Measurements from ENCODE around the gene INSIG2. TPM values are rescaled to one million over a fixed set of nuclear protein-coding genes. Genes with fewer than 3 reads are reported as not detected.

The INSIG2 gene
- 4.8 and 9.2 TPM in 2 replicates for total RNA-seq (2014; rRNA removed; shearing (Covaris generic))
- polyA plus RNA-seq (2015; cell fraction: cytosol; rRNA removed): 24.0 and 28.3 TPM in 2 replicates
- 22.5 and 28.1 TPM in 2 replicates for polyA plus RNA-seq (2015; cell fraction: nucleus; rRNA removed)

GRCh38 chr2:118088051-118089024 lies at the start of gene INSIG2:
INSIG2 (plus strand) TSS chr2:118088471; CDS start chr2:118096557, 8,086 bp downstream.
- peak; percentile 100 for DNase-seq (ENCODE audit: low read depth)

GRCh38 chr2:118040891-118041290 lies 47.4 kb upstream of the INSIG2 start:
- DNase-seq (ENCODE audit: low read depth): no peak

- no peak for DNase-seq (ENCODE audit: low read depth)
These were observed 44.1 kb upstream of the INSIG2 start for GRCh38 chr2:118044103-118044716.

GRCh38 chr2:118044854-118045253 lies 43.4 kb upstream of the INSIG2 start:
- DNase-seq (ENCODE audit: low read depth): no peak

GRCh38 chr2:118045286-118045685 lies 43.0 kb upstream of the INSIG2 start:
- no peak for DNase-seq (ENCODE audit: low read depth)

- peak; percentile 25 for DNase-seq (ENCODE audit: low read depth)
These were observed 41.5 kb upstream of the INSIG2 start for GRCh38 chr2:118046634-118047210.

GRCh38 chr2:118047380-118047826 lies 40.9 kb upstream of the INSIG2 start:
- DNase-seq (ENCODE audit: low read depth): peak; percentile 72

- peak; percentile 28 for DNase-seq (ENCODE audit: low read depth)
These were observed 39.9 kb upstream of the INSIG2 start for GRCh38 chr2:118048401-118048800.

GRCh38 chr2:118049140-118049815 lies 39.0 kb upstream of the INSIG2 start:
- peak; percentile 38 for DNase-seq (ENCODE audit: low read depth)

- peak; percentile 37 for DNase-seq (ENCODE audit: low read depth)
These were observed 38.5 kb upstream of the INSIG2 start for GRCh38 chr2:118049816-118050140.

- DNase-seq (ENCODE audit: low read depth): peak; percentile 41
These were observed 37.9 kb upstream of the INSIG2 start for GRCh38 chr2:118050386-118050785.

- no peak for DNase-seq (ENCODE audit: low read depth)
These were observed 37.3 kb upstream of the INSIG2 start for GRCh38 chr2:118050974-118051373.

- no peak for DNase-seq (ENCODE audit: low read depth)
These were observed 36.4 kb upstream of the INSIG2 start for GRCh38 chr2:118051826-118052358.

- no peak for DNase-seq (ENCODE audit: low read depth)
These were observed 35.8 kb upstream of the INSIG2 start for GRCh38 chr2:118052474-118052873.

GRCh38 chr2:118053681-118054080 lies 34.6 kb upstream of the INSIG2 start:
- no peak for DNase-seq (ENCODE audit: low read depth)

GRCh38 chr2:118054213-118055008 lies 33.9 kb upstream of the INSIG2 start:
- DNase-seq (ENCODE audit: low read depth): no peak

GRCh38 chr2:118055512-118056164 lies 32.6 kb upstream of the INSIG2 start:
- no peak for DNase-seq (ENCODE audit: low read depth)

GRCh38 chr2:118056165-118056534 lies 32.1 kb upstream of the INSIG2 start:
- no peak for DNase-seq (ENCODE audit: low read depth)

GRCh38 chr2:118056801-118057200 lies 31.5 kb upstream of the INSIG2 start:
- DNase-seq (ENCODE audit: low read depth): no peak

- DNase-seq (ENCODE audit: low read depth): no peak
These were observed 29.3 kb upstream of the INSIG2 start for GRCh38 chr2:118058951-118059350.
